H9 (cell line): ENCODE data around the gene SESTD1. TPM values are rescaled to one million over a fixed set of nuclear protein-coding genes. Genes with fewer than 3 reads are reported as not detected.

Experiments used
- DNase-seq: peaks from one replicate; pipeline ENCODE4 v3.0.0-alpha.2; 2017
- H2AFZ ChIP-seq: one replicate; pipeline ENCODE4 v1.6.1; 2013; ENCODE audit warnings: mild to moderate bottlenecking, low read length, control low read depth, moderate library complexity
- H2AK5ac ChIP-seq: 2 replicates; pipeline ENCODE4 v1.6.1; 2013; ENCODE audit warnings: low read length, control low read depth, mixed read lengths; ENCODE audit not compliant: insufficient read length
- H2BK120ac ChIP-seq: one replicate; pipeline ENCODE4 v1.6.1; 2013; ENCODE audit warnings: low read depth, mild to moderate bottlenecking, low read length, control low read depth, inconsistent platforms; ENCODE audit not compliant: poor library complexity, severe bottlenecking
- H2BK12ac ChIP-seq: 2 replicates; pipeline ENCODE4 v1.6.1; 2013; ENCODE audit warnings: low read length, control low read depth, mixed read lengths, low read depth; ENCODE audit not compliant: insufficient read length
- H2BK15ac ChIP-seq: 2 replicates; pipeline ENCODE4 v1.6.1; 2013; ENCODE audit warnings: low read depth, low read length, control low read depth
- H2BK20ac ChIP-seq: one replicate; pipeline ENCODE4 v1.6.1; 2013; ENCODE audit warnings: low read depth, mild to moderate bottlenecking, low read length, control low read depth, inconsistent platforms; ENCODE audit not compliant: poor library complexity, severe bottlenecking
- H2BK5ac ChIP-seq: 2 replicates; pipeline ENCODE4 v1.6.1; 2013; ENCODE audit warnings: low read length, control low read depth, mixed read lengths; ENCODE audit not compliant: insufficient read length
- H3K14ac ChIP-seq: 2 replicates; pipeline ENCODE4 v1.6.1; 2013; ENCODE audit warnings: low read length, control low read depth; ENCODE audit not compliant: insufficient read depth
- H3K18ac ChIP-seq: 2 replicates; pipeline ENCODE4 v1.6.1; 2013; ENCODE audit warnings: low read depth, mild to moderate bottlenecking, mixed read lengths, low read length, control low read depth; ENCODE audit not compliant: insufficient read length
- H3K23ac ChIP-seq: 2 replicates; pipeline ENCODE4 v1.6.1; 2013; ENCODE audit warnings: low read length, control low read depth, mixed read lengths, low read depth; ENCODE audit not compliant: insufficient read length
- H3K23me2 ChIP-seq: 2 replicates; pipeline ENCODE4 v1.6.1; 2013; ENCODE audit warnings: low read depth, mild to moderate bottlenecking, mixed read lengths, low read length, control low read depth; ENCODE audit not compliant: insufficient read length, poor library complexity, severe bottlenecking
- H3K27ac ChIP-seq: 2 replicates; pipeline ENCODE4 v1.5.1; 2013; ENCODE audit warnings: low read length, control low read depth, mixed read lengths, low read depth; ENCODE audit not compliant: insufficient read length
- H3K27me3 ChIP-seq: 2 replicates; pipeline ENCODE4 v1.6.1; 2013; ENCODE audit warnings: low read length, control low read depth, inconsistent platforms; ENCODE audit not compliant: insufficient read depth
- H3K4ac ChIP-seq: 2 replicates; pipeline ENCODE4 v1.6.1; 2013; ENCODE audit warnings: low read depth, mild to moderate bottlenecking, control low read depth, inconsistent platforms, low read length, moderate library complexity
- H3K4me1 ChIP-seq: 2 replicates; pipeline ENCODE4 v1.6.1; 2013; ENCODE audit warnings: low read length, control low read depth, inconsistent platforms; ENCODE audit not compliant: insufficient read depth
- H3K4me2 ChIP-seq: 2 replicates; pipeline ENCODE4 v1.6.1; 2013; ENCODE audit warnings: low read length, control low read depth, mixed read lengths; ENCODE audit not compliant: insufficient read length, insufficient read depth
- H3K56ac ChIP-seq: 2 replicates; pipeline ENCODE4 v1.6.1; 2013; ENCODE audit warnings: low read depth, mild to moderate bottlenecking, mixed read lengths, low read length, control low read depth; ENCODE audit not compliant: insufficient read length
- H3K79me1 ChIP-seq: 2 replicates; pipeline ENCODE4 v1.6.1; 2013; ENCODE audit warnings: low read depth, mild to moderate bottlenecking, moderate library complexity, low read length, control low read depth, inconsistent platforms; ENCODE audit not compliant: insufficient read depth, poor library complexity, severe bottlenecking
- H3K79me2 ChIP-seq: 2 replicates; pipeline ENCODE4 v1.6.1; 2013; ENCODE audit warnings: low read length, control low read depth, inconsistent platforms; ENCODE audit not compliant: insufficient read depth
- H3K9ac ChIP-seq: 2 replicates; pipeline ENCODE4 v1.6.1; 2013; ENCODE audit warnings: low read length, control low read depth, mixed read lengths; ENCODE audit not compliant: insufficient read length; ENCODE audit errors: extremely low read depth
- H3K9me3 ChIP-seq: one replicate; pipeline ENCODE4 v1.6.1; 2013; ENCODE audit warnings: low read depth, low read length, inconsistent platforms; ENCODE audit not compliant: control insufficient read depth
- H3T11ph ChIP-seq: one replicate; pipeline ENCODE4 v1.6.1; 2013; ENCODE audit warnings: mild to moderate bottlenecking, low read length, control low read depth, inconsistent platforms
- H4K20me1 ChIP-seq: one replicate; pipeline ENCODE4 v1.6.1; 2013; ENCODE audit not compliant: control insufficient read depth, insufficient read length, insufficient read depth
- H4K5ac ChIP-seq: 2 replicates; pipeline ENCODE4 v1.6.1; 2013; ENCODE audit warnings: low read depth, mild to moderate bottlenecking, mixed read lengths, low read length, control low read depth; ENCODE audit not compliant: insufficient read length
- H4K8ac ChIP-seq: replicated peaks from 2 replicates; pipeline ENCODE4 v1.6.1; 2013; ENCODE audit warnings: low read length, control low read depth, mixed read lengths, low read depth; ENCODE audit not compliant: insufficient read length
- H4K91ac ChIP-seq: 2 replicates; pipeline ENCODE4 v1.6.1; 2013; ENCODE audit warnings: low read depth, mild to moderate bottlenecking, moderate library complexity, mixed read lengths, low read length, control low read depth; ENCODE audit not compliant: insufficient read length
- H3K27ac Mint-ChIP-seq, 3 experiments: 2 replicates in 2 of 3; 3 replicates in 1 of 3; pipeline ENCODE4 v1.8.0; 2020 to 2021; ENCODE audit warnings: mixed read lengths in 3 of 3, mild to moderate bottlenecking in 1 of 3, moderate library complexity in 1 of 3
- H3K27me3 Mint-ChIP-seq: 2 replicates; pipeline ENCODE4 v1.8.0; 2021; ENCODE audit warnings: low read depth, mild to moderate bottlenecking, moderate library complexity, mixed read lengths
- H3K36me3 Mint-ChIP-seq, 3 experiments: 2 replicates in 2 of 3; 3 replicates in 1 of 3; pipeline ENCODE4 v1.8.0; 2020 to 2021; ENCODE audit warnings: low read depth in 3 of 3, mixed read lengths in 3 of 3; ENCODE audit not compliant: insufficient read depth in 1 of 3
- H3K4me1 Mint-ChIP-seq, 2 experiments: 2 replicates each; pipeline ENCODE4 v1.8.0; 2020; ENCODE audit warnings: mixed read lengths in 2 of 2
- H3K4me3 Mint-ChIP-seq, 2 experiments: 2 replicates in 1 of 2; 3 replicates in 1 of 2; pipeline ENCODE4 v1.8.0; 2020 to 2021; ENCODE audit warnings: mild to moderate bottlenecking in 2 of 2, mixed read lengths in 2 of 2, moderate library complexity in 1 of 2
- H3K9me3 Mint-ChIP-seq, 2 experiments: 2 replicates in 1 of 2; 3 replicates in 1 of 2; pipeline ENCODE4 v1.8.0; 2020; ENCODE audit warnings: mild to moderate bottlenecking in 2 of 2, mixed read lengths in 2 of 2, moderate library complexity in 1 of 2
- CTCF ChIP-seq: fragments of 200-600 bp; sonication (generic); conservative IDR thresholded peaks from 3 replicates; pipeline ENCODE4 v1.8.0; 2021; ENCODE audit warnings: antibody characterized with exemption, mild to moderate bottlenecking
- WGBS: extraction: QIAGEN DNeasy Blood & Tissue Kit; methylation state at CpG from one replicate; pipeline ENCODE4 v1.1.7; 2013; ENCODE audit warnings: missing lambda C conversion rate, low lambda C conversion rate, mixed read lengths; ENCODE audit not compliant: insufficient read length; ENCODE audit errors: extremely low coverage; 5-methylcytosine and 5-hydroxymethylcytosine counted together
- total RNA-seq: library from RNA; stranded (reverse); gene quantifications from 2 replicates; pipeline ENCODE4 v1.2.1, GENCODE V29; 2021

SESTD1 gene
- total RNA-seq, 1 experiment from 2014 or later: 44.4 TPM

- Histone ChIP-seq H3K27ac (no peak overlapping the region), H3K79me2 (no peaks in the 10 kb centered on the region), H3K23ac (no peak overlapping the region), H3K27me3 (no peaks in the 10 kb centered on the region), H2BK20ac (no peak overlapping the region), H4K91ac (no peak overlapping the region), H3K9ac (no peak overlapping the region), H3K9me3 (no peaks in the 10 kb centered on the region), H3K4me2 (no peak overlapping the region), H2BK120ac (no peak overlapping the region), H2AFZ (no peak overlapping the region), H3K79me1 (no peaks in the 10 kb centered on the region), H2BK5ac (no peak overlapping the region), H3K18ac (no peak overlapping the region), H3T11ph (no peak overlapping the region), H4K5ac (no peak overlapping the region), H3K4me1 (no peaks in the 10 kb centered on the region), H3K14ac (no peak overlapping the region), H4K8ac (no peak overlapping the region), H3K56ac (no peak overlapping the region), H2BK12ac (no peak overlapping the region), H2BK15ac (no peak overlapping the region), H3K4ac (no peak overlapping the region), H2AK5ac (no peak overlapping the region), H3K23me2 (no peaks in the 10 kb centered on the region), H4K20me1 (no peaks in the 10 kb centered on the region)
- no peak for TF ChIP-seq CTCF
- peaks cover 10 to 11% of the 10 kb centered on the region in 2 experiments for H3K9me3 Mint-ChIP-seq
- no peaks in the 10 kb centered on the region for H3K4me1 Mint-ChIP-seq
- H3K27ac Mint-ChIP-seq: no peak overlapping the region
- no peak overlapping the region for H3K4me3 Mint-ChIP-seq
- H3K36me3 Mint-ChIP-seq: peaks cover 4 to 9% (median 7%) of the 10 kb centered on the region in 3 experiments; a peak in 6 of 7 replicates
- DNase-seq: no peak
- WGBS: no CpG with 5 or more reads among the region's 3 CpGs
- no peaks in the 10 kb centered on the region; the same call in 1 of the 2 replicates for H3K27me3 Mint-ChIP-seq
Measured at GRCh38 chr2:179072527-179072926, 192.1 kb downstream of the SESTD1 start.
